GM18873 (cell line): ENCODE data around the gene ABHD6.
"Not testable (repeated sequence)": the region's sequence is repeated elsewhere in the genome, so short reads cannot be mapped to it uniquely, and the experiment has no call there.

ENCODE experiments used
- ATAC-seq: cut with Tn5 transposase; IDR thresholded peaks from one replicate; pipeline ENCODE4 v1.9.1; 2021; ENCODE audit warnings: mild to moderate bottlenecking, moderate library complexity, moderate number of reproducible peaks; ENCODE audit not compliant: unreplicated experiment, low FRiP score

ABHD6 gene

DNA sequence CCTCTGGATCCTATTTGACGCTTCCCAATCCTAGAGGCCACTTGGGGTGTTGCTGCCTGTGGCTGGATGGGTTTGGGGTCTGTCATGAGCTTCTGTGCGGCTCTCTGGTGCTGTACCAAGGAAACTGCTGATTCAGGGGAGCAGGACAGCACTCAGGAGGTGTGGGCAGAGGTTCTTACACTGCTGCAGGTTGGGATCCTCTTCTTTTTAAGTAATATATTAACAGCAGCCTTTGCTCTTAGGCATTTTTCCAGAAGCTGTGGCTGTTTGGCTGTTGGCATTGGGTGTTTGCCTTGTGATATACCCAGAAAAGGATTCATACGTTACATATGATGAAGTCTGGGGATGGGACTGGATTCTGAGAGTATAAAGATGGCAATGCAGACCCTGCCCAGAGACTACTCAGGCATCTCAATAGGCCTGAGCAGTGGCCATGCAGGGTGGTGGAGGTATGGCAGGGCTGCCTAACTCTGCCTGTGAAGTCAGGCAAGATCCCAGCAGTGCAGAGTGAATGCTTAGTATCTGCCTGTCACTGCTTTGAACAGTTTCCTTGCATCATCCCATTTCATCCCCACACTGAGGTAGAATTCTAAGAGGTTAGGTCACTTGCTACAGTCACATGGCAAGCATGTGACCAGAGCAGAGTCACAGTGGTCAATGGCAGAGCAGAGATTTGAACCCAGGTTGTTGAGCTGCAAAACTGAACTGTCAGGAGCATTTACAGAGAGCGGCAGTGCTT lies 3.9 kb downstream of the ABHD6 start:
- ATAC-seq: no peak

GRCh38 chr3:58242340-58242739 lies 4.7 kb downstream of the ABHD6 start:
- ATAC-seq: no peak

DNA sequence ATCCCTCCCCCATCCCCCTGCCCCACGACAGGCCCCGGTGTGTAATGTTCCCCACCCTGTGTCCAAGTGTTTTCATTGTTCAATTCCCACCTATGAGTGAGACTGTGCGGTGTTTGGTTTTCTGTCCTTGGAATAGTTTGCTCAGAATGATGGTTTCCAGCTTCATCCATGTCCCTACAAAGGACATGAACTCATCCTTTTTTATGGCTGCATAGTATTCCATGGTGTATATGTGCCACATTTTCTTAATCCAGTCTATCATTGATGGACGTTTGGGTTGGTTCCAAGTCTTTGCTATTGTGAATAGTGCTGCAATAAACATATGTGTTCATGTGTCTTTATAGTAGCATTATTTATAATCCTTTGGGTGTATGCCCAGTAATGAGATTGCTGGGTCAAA lies 5.3 kb downstream of the ABHD6 start:
- not testable (repeated sequence) for ATAC-seq

GRCh38 chr3:58243976-58244585 lies 6.5 kb downstream of the ABHD6 start:
- ATAC-seq: no peak

DNA sequence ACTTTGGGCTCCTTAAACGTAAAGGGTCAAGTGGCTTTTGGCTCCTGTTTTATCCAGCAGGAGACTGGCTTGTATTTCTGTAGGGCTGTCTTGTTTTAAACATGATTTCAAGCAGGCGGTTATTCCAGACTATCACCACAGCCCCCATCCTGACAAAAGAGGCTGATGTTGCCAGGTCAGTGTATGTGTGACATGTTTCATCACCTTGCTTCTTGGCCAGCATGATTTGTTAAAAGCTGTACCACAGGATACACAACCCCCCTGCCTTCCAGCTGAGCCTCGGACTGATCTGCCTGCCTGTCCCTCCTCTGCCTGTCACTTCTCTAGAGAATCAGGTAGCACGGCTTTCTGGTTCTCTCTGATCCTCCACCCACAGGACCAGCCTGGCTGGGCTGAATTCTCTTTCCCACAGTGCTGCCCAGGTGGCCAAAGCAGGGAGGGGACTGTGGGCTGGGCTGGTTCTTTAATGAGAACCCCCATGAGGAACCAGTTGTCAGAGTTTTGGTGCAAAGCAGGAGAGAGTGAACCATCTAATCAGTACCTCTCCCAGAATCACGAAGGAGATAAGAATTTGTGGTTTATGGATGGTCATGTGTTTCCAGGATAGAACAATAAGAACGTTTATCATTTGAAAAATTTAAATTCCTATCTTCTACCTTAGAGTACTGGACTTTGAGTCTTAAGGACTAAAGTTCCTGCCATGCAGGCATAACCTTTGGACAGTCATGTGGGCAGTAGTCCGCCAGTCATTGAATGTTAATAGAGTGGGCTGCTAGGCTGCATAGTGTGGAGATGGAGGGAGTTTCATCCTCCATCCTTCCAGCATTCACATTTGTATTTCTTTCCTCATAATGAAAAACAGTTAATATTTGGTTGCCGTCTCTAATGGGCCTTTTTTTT lies 8.8 kb downstream of the ABHD6 start:
- ATAC-seq: no peak

- no peak for ATAC-seq
These were observed 11.9 kb downstream of the ABHD6 start for GRCh38 chr3:58249358-58250092.

DNA sequence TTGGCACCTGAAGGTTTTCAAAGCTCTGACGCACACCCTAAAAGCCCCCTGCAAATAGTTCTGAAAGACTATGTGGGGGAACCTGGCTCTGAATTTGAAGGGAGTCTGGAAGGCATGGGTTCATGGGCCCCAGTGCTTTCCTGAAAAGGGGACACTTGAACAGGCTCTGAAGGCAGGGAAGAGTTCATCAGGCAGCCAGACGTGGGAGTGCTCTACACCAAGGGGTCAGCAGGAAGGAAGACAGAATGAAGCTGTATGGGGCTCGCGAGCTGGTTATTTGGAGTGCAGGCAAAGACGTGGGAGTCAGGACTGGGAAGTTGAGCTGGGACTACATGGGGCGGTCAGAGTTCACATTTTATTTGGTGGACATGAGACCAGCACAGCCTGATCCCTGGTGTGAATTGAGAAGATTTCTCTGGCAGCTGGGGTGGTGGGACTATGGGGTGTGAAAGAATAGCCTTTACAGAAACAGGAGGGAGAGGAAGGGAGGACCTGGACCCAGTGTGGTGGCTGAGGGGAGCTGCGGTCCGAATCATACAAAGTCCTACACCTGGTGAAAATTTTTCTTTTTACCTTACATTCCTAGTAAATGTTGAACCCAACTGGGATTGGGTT lies 12.6 kb downstream of the ABHD6 start:
- no peak for ATAC-seq

DNA sequence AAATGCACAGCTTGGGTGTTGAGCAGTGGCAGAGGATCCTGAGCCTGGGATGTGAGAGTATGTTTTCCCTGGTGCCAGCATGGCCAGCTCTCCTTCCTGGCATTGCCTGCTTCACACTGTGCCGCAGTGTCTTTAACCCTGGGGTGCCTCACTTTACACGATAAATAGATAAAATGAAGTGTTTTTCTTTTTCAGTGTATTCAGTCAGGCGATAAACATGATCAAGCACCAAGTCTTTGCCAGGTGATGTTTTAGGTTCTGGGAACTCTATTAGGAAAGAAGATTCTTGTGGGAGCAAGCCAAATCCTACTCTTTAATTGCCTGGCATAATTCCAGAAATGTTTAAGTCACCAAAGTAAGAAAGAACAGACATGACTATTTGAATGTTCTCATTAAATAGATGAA lies 14.0 kb downstream of the ABHD6 start:
- ATAC-seq: no peak

DNA sequence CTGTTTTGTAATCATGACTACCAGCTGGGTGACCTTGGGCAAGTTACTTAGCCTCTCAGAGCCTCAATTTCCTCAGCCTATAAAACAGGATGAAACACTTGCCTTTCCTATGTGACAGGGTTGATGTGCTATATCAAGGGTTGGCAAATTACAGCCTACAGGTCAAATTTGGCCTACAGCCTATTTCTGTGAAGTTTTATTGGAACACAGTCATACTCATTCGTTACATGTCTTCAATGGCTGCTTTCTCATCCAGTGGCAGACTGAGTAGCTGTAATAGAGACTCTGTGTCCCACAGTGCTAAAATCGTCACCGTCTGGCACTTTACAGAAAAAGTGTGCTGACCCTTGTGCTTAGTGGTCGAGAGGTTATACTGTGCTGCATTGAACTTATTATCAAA lies 16.6 kb downstream of the ABHD6 start:
- ATAC-seq: no peak

DNA sequence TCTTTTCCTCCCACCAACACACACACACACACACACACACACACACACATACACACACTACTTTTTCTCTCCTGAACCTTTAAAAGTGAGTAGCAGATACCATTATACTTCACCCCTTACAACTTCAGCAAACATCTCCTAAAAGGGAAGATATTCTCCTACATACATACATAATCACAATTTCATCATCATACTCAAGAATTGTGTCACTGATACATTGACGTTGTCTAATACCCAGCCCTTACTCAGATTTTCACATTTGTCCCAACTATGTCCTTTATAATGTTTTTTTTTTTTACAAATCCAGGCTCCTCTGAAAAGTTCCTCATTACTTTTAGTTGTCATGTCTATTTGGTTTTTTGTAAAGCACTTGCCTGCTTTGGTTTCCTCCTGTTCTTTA lies 18.5 kb downstream of the ABHD6 start:
- ATAC-seq: no peak

DNA sequence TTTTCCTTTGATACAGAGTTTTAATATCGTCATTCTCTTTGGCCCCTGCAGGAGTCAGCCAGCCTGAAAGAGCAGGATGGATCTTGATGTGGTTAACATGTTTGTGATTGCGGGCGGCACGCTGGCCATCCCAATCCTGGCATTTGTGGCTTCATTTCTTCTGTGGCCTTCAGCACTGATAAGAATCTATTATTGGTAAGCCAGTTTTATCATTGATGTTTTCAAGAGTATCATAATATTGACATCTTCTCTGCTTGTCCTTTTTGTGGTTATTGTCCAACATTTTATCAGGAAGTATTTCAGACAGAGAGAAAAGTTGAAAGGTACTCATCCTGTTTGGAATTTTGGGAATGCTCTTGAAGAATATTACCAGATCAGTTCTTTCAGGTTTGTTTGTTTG lies 18.9 kb downstream of the ABHD6 start:
- no peak for ATAC-seq

GRCh38 chr3:58258392-58259055 lies 20.9 kb downstream of the ABHD6 start:
- no peak for ATAC-seq

DNA sequence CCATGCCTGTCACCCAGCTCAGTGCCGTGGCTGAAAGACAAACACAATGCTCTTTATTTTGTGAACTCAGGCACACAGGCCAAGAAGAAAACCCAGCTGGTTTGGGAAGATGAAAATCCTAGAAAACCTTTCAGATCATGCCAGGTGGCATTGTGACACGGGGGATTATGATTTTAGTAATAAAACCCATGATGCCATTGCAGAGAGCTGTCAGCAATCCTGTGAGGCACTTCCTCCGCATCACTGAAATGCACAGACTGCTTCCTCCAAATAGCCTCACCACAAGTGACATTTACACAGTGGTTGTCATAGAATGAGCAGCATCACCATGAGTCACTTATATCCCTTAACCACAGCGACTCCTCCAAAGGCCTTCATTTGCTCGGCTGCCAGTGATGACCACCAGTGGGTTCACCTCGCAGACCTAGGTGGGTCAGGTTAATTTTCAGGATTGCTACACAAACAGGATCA lies 22.7 kb downstream of the ABHD6 start:
- no peak for ATAC-seq

- ATAC-seq: no peak
These were observed 23.1 kb downstream of the ABHD6 start for GRCh38 chr3:58260733-58261132.

DNA sequence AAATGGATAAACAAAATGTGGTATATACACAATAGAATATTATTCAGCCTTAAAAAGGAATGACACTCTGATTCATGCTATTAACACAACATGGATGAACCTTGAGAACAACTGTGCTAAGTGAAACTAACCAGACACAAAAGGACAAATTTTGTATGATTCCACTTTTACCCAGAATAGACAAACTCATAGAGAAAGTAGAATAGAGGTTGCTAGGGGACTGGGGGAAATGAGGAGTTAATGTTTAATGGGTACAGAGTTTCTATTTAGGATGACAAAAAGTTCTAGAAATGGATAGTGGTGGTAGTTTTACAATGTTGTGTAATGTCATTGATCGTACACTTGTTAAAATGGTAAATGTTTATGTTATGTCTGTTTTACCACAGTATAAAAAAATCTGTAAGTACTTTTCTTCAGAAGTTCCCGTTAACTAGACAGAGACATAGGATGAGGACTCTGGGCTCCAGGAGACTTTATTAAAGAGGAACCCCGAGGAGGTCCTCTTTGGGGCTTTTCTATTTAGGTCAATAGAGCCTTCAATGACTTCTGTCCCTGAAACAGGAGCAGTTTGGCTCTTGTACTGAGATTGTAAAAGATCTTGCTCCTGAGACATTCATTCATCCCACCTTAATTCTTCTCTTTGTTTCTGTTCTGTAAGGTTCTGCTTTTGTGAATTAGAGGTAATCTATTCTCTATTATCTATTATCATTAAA lies 24.5 kb downstream of the ABHD6 start:
- no peak for ATAC-seq

DNA sequence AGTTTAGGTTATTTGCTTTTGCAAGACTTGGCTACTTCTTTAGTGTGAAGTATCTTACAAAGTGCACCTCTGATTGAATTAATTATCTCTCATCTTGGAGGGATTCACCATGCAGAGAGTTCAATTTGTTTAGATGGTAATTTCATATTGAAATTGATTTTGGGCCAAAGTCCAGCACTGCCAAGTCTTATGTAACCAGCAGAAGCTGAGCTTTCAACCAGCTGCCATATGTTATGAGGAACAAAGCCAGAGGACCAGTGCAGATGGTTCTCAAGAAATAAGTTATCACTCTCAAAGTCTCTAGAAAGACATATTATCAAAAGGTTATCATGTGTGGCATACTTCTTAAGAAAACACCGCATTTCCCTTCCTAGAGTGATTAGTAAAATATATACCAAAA lies 29.0 kb downstream of the ABHD6 start:
- ATAC-seq: no peak

DNA sequence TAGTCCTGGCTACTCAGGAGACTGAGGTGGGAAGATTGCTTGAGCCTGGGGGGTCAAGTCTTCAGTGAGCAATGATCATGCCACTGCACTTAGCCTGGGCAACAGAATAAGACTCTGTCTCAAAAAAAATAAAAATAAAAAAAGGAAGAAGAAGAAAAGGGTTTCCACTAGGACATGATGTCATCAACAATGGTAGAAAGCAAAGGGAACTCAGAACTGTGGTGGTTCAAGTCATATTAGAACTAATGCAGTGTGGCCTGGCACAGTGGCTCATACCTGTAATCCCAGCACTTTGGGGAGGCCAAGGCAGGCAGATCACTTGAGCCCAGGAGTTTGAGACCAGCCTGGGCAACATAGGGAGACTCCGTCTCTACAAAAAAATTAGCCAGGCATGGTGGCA lies 30.0 kb downstream of the ABHD6 start:
- not testable (repeated sequence) for ATAC-seq

DNA sequence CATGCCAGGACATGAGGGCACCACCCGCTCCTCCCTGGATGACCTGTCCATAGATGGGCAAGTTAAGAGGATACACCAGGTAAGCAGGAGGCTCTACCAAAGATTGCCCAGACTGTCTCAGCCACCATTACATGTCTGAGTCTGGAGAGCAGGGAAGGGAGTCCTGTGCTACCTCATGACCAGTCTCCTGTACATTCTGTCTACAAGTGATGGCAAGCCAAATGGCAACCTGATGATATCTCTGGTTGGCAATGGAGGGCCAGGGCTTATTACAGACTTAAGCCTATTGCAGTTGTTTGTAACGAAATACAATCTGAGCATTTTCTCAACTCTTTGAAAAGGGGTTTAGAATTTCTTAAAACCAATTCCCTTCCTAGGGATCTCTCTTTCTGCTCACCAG lies 31.8 kb downstream of the ABHD6 start:
- ATAC-seq: no peak

DNA sequence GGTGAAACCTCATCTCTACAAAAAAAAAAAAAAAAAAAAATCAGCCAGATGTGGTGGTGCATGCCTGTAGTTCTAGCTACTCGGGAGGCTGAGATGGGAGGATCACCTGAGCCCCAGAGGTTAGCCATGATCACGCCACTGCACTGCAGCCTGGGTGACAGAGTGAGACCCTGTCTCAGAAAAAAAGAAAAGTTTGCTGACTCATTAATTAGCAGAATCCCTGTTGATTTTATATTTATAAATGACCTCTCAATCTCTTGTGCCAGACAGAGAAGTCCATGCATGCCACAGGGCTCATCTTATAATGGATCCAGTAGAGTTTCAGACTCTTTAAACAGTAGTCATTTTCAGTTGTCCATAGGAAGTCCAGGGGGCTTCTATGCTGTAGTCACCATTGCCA lies 32.9 kb downstream of the ABHD6 start:
- ATAC-seq: no peak
